SK-N-MC (cell line): ENCODE data around the gene SIL1.

ENCODE experiments used
- EZH2 ChIP-seq: fragments of 200-600 bp; sonication (generic); IDR thresholded peaks from one replicate; pipeline ENCODE4 v1.6.1; 2017; ENCODE audit warnings: antibody characterized with exemption
- FOXP2 ChIP-seq: optimal IDR thresholded peaks from 2 replicates; pipeline ENCODE3; 2011; ENCODE audit warnings: mild to moderate bottlenecking, moderate library complexity; ENCODE audit not compliant: insufficient read depth; ENCODE audit errors: extremely low read length, control extremely low read depth
- POLR2AphosphoS5 ChIP-seq: IDR thresholded peaks from 2 replicates; pipeline ENCODE4 v1.6.1; 2012; ENCODE audit warnings: mild to moderate bottlenecking, low read depth, low read length, borderline replicate concordance

DNA sequence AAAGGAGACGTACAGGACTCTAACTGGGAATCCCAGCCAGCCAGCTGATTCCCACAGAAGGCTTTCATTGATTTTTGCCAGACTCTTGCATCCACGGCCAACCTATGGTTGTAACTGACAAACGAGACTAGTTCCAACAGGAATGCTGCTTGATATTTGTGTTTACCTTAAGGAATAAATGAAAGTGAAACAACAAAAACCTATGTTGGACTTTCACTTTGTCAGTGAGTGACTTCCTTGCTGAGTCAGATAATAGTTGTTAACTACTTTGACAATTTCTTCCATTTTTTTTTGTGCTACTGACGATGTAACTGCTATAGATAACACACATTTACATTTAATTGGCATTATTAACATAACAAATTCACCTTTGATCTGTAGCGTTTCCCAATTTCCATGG lies 259.6 kb downstream of the SIL1 start:
- TF ChIP-seq EZH2: no peak
- TF ChIP-seq POLR2AphosphoS5: no peak
- TF ChIP-seq FOXP2: no peak
